GM12864 (cell line): ENCODE measurements around the gene EGF.

Experiments
- DNase-seq: peaks from one replicate; pipeline ENCODE4 v3.0.0-alpha.2; 2011; ENCODE audit warnings: low read depth
- H3K4me3 ChIP-seq: 2 replicates; pipeline ENCODE4 v1.5.1; 2011; ENCODE audit warnings: mild to moderate bottlenecking, low read depth, low read length, control low read depth
- CTCF ChIP-seq: IDR thresholded peaks from 2 replicates; pipeline ENCODE4 v1.5.1; 2011; ENCODE audit warnings: low read depth, mild to moderate bottlenecking, moderate library complexity, low read length, control low read depth, inconsistent platforms; ENCODE audit errors: missing control alignments

EGF gene

GRCh38 chr4:110009550-110009949 lies 96.9 kb downstream of the EGF start:
- no peak overlapping the region for H3K4me3 ChIP-seq
- no peak for TF ChIP-seq CTCF
- DNase-seq = no peak

DNA sequence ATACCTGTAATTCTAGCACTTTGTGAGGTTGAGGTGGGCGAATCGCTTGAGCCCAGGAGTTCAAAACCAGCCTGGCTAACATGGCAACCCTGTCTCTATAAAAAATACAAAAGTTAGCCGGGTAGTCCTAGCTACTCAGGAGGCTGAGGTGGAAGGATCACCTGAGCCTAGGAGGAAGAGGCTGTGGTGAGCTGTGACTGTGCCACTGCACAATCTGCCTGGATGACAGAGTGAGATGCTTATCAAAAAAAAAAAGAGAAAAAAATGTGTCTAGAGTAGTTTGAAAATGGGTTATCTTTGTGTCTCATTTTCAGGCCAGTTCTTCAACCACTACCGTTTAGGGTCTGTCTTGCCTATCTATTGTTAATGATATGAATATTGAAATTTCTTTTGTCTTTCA lies 98.1 kb downstream of the EGF start:
- no peak for TF ChIP-seq CTCF
- H3K4me3 ChIP-seq = no peak overlapping the region
- no peak for DNase-seq

DNA sequence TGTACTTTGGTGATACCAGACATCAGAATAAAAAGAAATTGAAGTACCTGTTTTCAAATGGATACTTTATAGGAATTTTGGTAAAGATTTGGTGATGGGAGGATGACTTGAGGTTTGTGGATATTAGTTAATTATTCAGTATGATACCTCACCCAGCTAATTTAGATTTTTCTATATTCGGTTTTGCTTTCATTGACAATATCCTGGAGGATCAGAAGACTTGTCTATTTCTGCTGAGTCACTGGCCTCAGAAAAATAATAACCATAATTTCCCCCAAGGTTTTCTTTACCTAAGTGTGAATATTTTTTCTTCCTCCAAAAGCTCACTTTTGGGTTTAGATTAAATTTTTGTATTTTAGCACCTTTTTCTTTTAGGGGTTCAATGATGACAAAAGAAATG lies 100.2 kb downstream of the EGF start:
- no peak for TF ChIP-seq CTCF
- no peak overlapping the region for H3K4me3 ChIP-seq
- no peak for DNase-seq

- H3K4me3 ChIP-seq = no peak overlapping the region
- DNase-seq = no peak
- TF ChIP-seq CTCF = no peak
These were observed 101.5 kb downstream of the EGF start for GRCh38 chr4:110014233-110014632.

GRCh38 chr4:110019153-110019552 lies 106.5 kb downstream of the EGF start:
- no peak for TF ChIP-seq CTCF
- no peak for DNase-seq

DNA sequence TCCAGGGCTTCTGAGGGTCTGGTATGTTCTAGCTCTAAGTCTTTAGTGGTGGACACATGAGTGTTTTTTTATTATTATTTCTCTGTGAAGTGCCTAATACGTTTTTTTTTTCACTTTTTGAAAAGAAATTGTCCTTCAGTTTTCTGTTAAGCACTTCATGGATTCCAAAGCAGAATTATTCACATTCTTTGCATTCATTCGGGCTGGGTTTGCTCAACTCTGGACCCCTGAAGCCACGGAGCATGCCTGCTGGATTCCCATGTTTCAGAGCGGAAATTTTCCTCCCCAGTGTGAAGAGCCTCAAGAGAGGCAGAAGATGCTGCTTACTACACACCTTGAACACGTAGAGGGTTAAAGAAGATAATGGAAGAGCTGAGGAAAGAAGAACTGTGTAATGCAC lies 107.5 kb downstream of the EGF start:
- DNase-seq = no peak
- no peak overlapping the region for H3K4me3 ChIP-seq
- TF ChIP-seq CTCF = no peak

More at GRCh38 chr4:110019153-110019552, 106.5 kb downstream of the EGF start:
- H3K4me3 ChIP-seq = no peak overlapping the region

GRCh38 chr4:110020646-110021443 lies 108.2 kb downstream of the EGF start:
- no peak overlapping the region for H3K4me3 ChIP-seq
- DNase-seq = no peak
- no peak for TF ChIP-seq CTCF
